SJSA1 (cell line): ENCODE data around the gene POLR2J3. TPM values are rescaled to one million over a fixed set of nuclear protein-coding genes. Genes with fewer than 3 reads are reported as not detected.
"Not testable (repeated sequence)": the region's sequence is repeated elsewhere in the genome, so short reads cannot be mapped to it uniquely, and the experiment has no call there.

Experiments used
- DNase-seq, 2 experiments: peaks; one replicate each; pipeline ENCODE4 v3.0.0-alpha.2; 2015 to 2020; ENCODE audit warnings: low spot score in 2 of 2, low read depth in 1 of 2
- H3K27ac ChIP-seq: fragments of 250-450 bp; sonication (Bioruptor Pico); 2 replicates; pipeline ENCODE4 v1.5.1; 2020; ENCODE audit warnings: mild to moderate bottlenecking, moderate library complexity
- H3K27me3 ChIP-seq: fragments of 250-450 bp; sonication (Bioruptor Pico); replicated peaks from 2 replicates; pipeline ENCODE4 v1.5.1; 2020; ENCODE audit warnings: mild to moderate bottlenecking, moderate library complexity
- H3K36me3 ChIP-seq: fragments of 250-450 bp; sonication (Bioruptor Pico); 2 replicates; pipeline ENCODE4 v1.5.1; 2020; ENCODE audit warnings: mild to moderate bottlenecking
- H3K4me1 ChIP-seq: fragments of 250-450 bp; sonication (Bioruptor Pico); replicated peaks from 2 replicates; pipeline ENCODE4 v1.6.1; 2021; ENCODE audit warnings: mild to moderate bottlenecking
- H3K4me3 ChIP-seq: fragments of 250-450 bp; sonication (Bioruptor Pico); 2 replicates; pipeline ENCODE4 v1.5.1; 2020; ENCODE audit warnings: mild to moderate bottlenecking
- H3K9me3 ChIP-seq: fragments of 250-450 bp; sonication (Bioruptor Pico); replicated peaks from 2 replicates; pipeline ENCODE4 v1.5.1; 2020; ENCODE audit warnings: mild to moderate bottlenecking
- total RNA-seq: library from RNA; depleted of rRNA; stranded (reverse); fragments of >200 nt; shearing (Covaris generic); gene quantifications from 2 replicates; pipeline ENCODE4 v1.2.3, GENCODE V29; 2014; rRNA removed

Gene POLR2J3
- total RNA-seq, 1 experiment from 2014 or later = 15.7 TPM

- not testable (repeated sequence) for H3K27ac ChIP-seq, DNase-seq, H3K9me3 ChIP-seq, H3K4me1 ChIP-seq, H3K27me3 ChIP-seq, H3K4me3 ChIP-seq, H3K36me3 ChIP-seq
These were observed 51.6 kb downstream of the POLR2J3 start for GRCh38 chr7:102520797-102521196.

DNA sequence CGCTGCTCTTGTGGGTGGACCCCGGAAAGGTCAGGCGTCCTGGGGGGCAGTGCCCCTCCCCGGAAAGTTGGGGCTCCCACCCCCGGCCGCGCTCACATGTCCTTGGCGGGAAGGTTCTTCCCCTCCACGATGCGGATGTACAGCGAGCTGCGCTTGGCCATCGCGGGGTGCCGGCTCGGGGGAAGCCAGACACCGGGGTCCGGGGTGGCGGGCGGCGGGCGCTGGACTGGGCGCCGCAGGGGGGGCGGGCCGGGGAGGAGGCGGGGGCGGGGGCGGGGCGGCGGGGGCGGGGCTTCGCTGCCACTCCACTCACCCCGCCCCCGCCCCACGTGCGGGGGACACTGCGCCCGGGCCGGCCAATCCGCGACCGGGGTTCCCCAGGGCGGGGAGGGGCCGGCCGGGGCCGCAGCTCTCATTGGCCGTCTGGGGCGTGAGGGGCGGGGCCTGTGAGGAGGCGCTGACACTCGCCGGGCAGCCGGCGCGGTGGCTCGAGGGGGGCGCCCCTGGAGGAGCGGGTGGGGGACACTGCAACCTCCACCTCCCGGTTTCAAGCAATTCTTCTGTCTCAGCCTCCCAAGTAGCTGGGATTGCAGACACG, 54.7 kb downstream of the POLR2J3 start, which contains the start of gene RASA4B:
RASA4B (minus strand) TSS at position 228 of the 598 bp plus-strand sequence; CDS start at position 161, 67 bp downstream.
- not testable (repeated sequence) for H3K4me3 ChIP-seq, H3K27ac ChIP-seq, H3K4me1 ChIP-seq, H3K9me3 ChIP-seq, H3K27me3 ChIP-seq, H3K36me3 ChIP-seq
- peak in 1 of 2 experiments; percentile 40 for DNase-seq

Other genes with a start within 250 kb of the POLR2J3 start
- gene SPDYE6, start 216.1 kb downstream of the POLR2J3 start, total RNA-seq = not detected in 2 replicates
- 29.6 and 30.7 TPM in 2 replicates for gene PRKRIP1, start 176.2 kb downstream of the POLR2J3 start, total RNA-seq
- gene ORAI2, start 139.0 kb downstream of the POLR2J3 start, total RNA-seq = 18.3 and 27.0 TPM in 2 replicates
- gene ALKBH4, start 107.7 kb downstream of the POLR2J3 start, total RNA-seq = 26.4 and 27.4 TPM in 2 replicates
- 43.3 and 66.3 TPM in 2 replicates for gene LRWD1, start 107.6 kb downstream of the POLR2J3 start, total RNA-seq
- gene POLR2J, start 93.7 kb downstream of the POLR2J3 start, total RNA-seq = 17.8 and 44.1 TPM in 2 replicates
- 4.0 and 9.5 TPM in 2 replicates for gene RASA4B, start 54.8 kb downstream of the POLR2J3 start, total RNA-seq
- 0.24 and 1.6 TPM in 2 replicates for gene UPK3BL2, start 28.9 kb downstream of the POLR2J3 start, total RNA-seq
- not detected in 2 replicates for gene SPDYE2, start 21.4 kb downstream of the POLR2J3 start, total RNA-seq
- gene RASA4, start 44.2 kb upstream of the POLR2J3 start, total RNA-seq = 15.4 and 19.4 TPM in 2 replicates
- gene UPK3BL1, start 70.2 kb upstream of the POLR2J3 start, total RNA-seq = 20.9 and 21.2 TPM in 2 replicates
- not detected in 2 replicates for gene SPDYE2B, start 77.7 kb upstream of the POLR2J3 start, total RNA-seq
- 1.3 and 1.4 TPM in 2 replicates for gene POLR2J2, start 99.1 kb upstream of the POLR2J3 start, total RNA-seq
- gene FAM185A, start 176.4 kb upstream of the POLR2J3 start, total RNA-seq = 6.9 and 10.1 TPM in 2 replicates